Measurements from ENCODE around the gene VWA5B1.

The VWA5B1 gene

GRCh38 chr1:20371883-20372282 lies 81.2 kb downstream of the VWA5B1 start:
- no peaks in the 10 kb centered on the region for H4K20me1 ChIP-seq (ENCODE audit: insufficient read depth, low read length)
- H3K4me3 ChIP-seq (ENCODE audit: low read length): no peak overlapping the region
- no peak overlapping the region for H2AFZ ChIP-seq (ENCODE audit: low read depth, low read length)
- H3K9me3 ChIP-seq (ENCODE audit: insufficient read depth, low read length): no peaks in the 10 kb centered on the region
- 0 out of 2 replicates have a peak, but pooled peaks cover 4% of the 10 kb centered on the region for H3K27me3 ChIP-seq (ENCODE audit: low read depth, low read length)
- no peak for TF ChIP-seq CTCF (IDR thresholded peaks at IDR 0.05; ENCODE audit: low read depth, low read length)
- no peak for TF ChIP-seq EZH2phosphoT487 (IDR thresholded peaks at IDR 0.05; ENCODE audit: low read depth)
- H3K79me2 ChIP-seq (ENCODE audit: low read length): no peaks in the 10 kb centered on the region
- H3K4me2 ChIP-seq (ENCODE audit: low read length): peak overlapping the region; percentile 63
- peaks cover 30% of the 10 kb centered on the region for H3K4me1 ChIP-seq (ENCODE audit: low read length)
- no peak overlapping the region for H3K9ac ChIP-seq (ENCODE audit: low read length)
- no peaks in the 10 kb centered on the region for H3K36me3 ChIP-seq (replicated peaks; ENCODE audit: low read depth, low read length)
- H3K27ac ChIP-seq (ENCODE audit: low read length): no peak overlapping the region

GRCh38 chr1:20372676-20373075 lies 82.0 kb downstream of the VWA5B1 start:
- H3K4me3 ChIP-seq (ENCODE audit: low read length): peak overlapping the region; percentile 33; the same call in 1 of the 2 replicates
- peak overlapping the region; percentile 63 for H3K4me2 ChIP-seq (ENCODE audit: low read length)
- H3K27ac ChIP-seq (ENCODE audit: low read length): peak overlapping the region; percentile 19; the same call in 1 of the 2 replicates
- no peaks in the 10 kb centered on the region for H3K36me3 ChIP-seq (replicated peaks; ENCODE audit: low read depth, low read length)
- peaks cover 35% of the 10 kb centered on the region for H3K4me1 ChIP-seq (ENCODE audit: low read length)
- no peaks in the 10 kb centered on the region for H3K79me2 ChIP-seq (ENCODE audit: low read length)
- H4K20me1 ChIP-seq (ENCODE audit: insufficient read depth, low read length): no peaks in the 10 kb centered on the region
- no peak overlapping the region for H3K9ac ChIP-seq (ENCODE audit: low read length)
- no peaks in the 10 kb centered on the region for H3K9me3 ChIP-seq (ENCODE audit: insufficient read depth, low read length)
- no peak overlapping the region for H2AFZ ChIP-seq (ENCODE audit: low read depth, low read length)
- 0 out of 2 replicates have a peak, but pooled peaks cover 4% of the 10 kb centered on the region for H3K27me3 ChIP-seq (ENCODE audit: low read depth, low read length)
- no peak for TF ChIP-seq EZH2phosphoT487 (IDR thresholded peaks at IDR 0.05; ENCODE audit: low read depth)
- TF ChIP-seq CTCF (IDR thresholded peaks at IDR 0.05; ENCODE audit: low read depth, low read length): no peak

- Histone ChIP-seq H4K20me1 (ENCODE audit: insufficient read depth, low read length) (no peaks in the 10 kb centered on the region), H3K36me3 (replicated peaks; ENCODE audit: low read depth, low read length) (no peaks in the 10 kb centered on the region), H3K79me2 (ENCODE audit: low read length) (no peaks in the 10 kb centered on the region), H3K27ac (ENCODE audit: low read length) (0 out of 2 replicates have a peak overlapping the region, but pooled peaks have one; percentile 19), H3K4me1 (ENCODE audit: low read length) (peaks cover 35% of the 10 kb centered on the region), H3K9ac (ENCODE audit: low read length) (no peak overlapping the region), H3K4me2 (ENCODE audit: low read length) (peak overlapping the region; percentile 63), H2AFZ (ENCODE audit: low read depth, low read length) (no peak overlapping the region), H3K27me3 (ENCODE audit: low read depth, low read length) (0 out of 2 replicates have a peak, but pooled peaks cover 4% of the 10 kb centered on the region), H3K9me3 (ENCODE audit: insufficient read depth, low read length) (no peaks in the 10 kb centered on the region), H3K4me3 (ENCODE audit: low read length) (peak overlapping the region; percentile 33; the same call in 1 of the 2 replicates)
- TF ChIP-seq EZH2phosphoT487 (IDR thresholded peaks at IDR 0.05; ENCODE audit: low read depth): no peak
- no peak for TF ChIP-seq CTCF (IDR thresholded peaks at IDR 0.05; ENCODE audit: low read depth, low read length)
These were observed 82.6 kb downstream of the VWA5B1 start for GRCh38 chr1:20373286-20373685.

- Histone ChIP-seq H2AFZ (ENCODE audit: low read depth, low read length) (no peak overlapping the region), H3K27ac (ENCODE audit: low read length) (no peak overlapping the region), H3K27me3 (ENCODE audit: low read depth, low read length) (no peaks in the 10 kb centered on the region), H3K79me2 (ENCODE audit: low read length) (no peaks in the 10 kb centered on the region), H3K4me3 (ENCODE audit: low read length) (no peak overlapping the region), H3K4me2 (ENCODE audit: low read length) (no peak overlapping the region), H3K4me1 (ENCODE audit: low read length) (peaks cover 39% of the 10 kb centered on the region), H3K36me3 (replicated peaks; ENCODE audit: low read depth, low read length) (no peaks in the 10 kb centered on the region), H4K20me1 (ENCODE audit: insufficient read depth, low read length) (no peaks in the 10 kb centered on the region), H3K9me3 (ENCODE audit: insufficient read depth, low read length) (no peaks in the 10 kb centered on the region), H3K9ac (ENCODE audit: low read length) (no peak overlapping the region)
- TF ChIP-seq EZH2phosphoT487 (IDR thresholded peaks at IDR 0.05; ENCODE audit: low read depth): no peak
- TF ChIP-seq CTCF (IDR thresholded peaks at IDR 0.05; ENCODE audit: low read depth, low read length): no peak
These were observed 83.1 kb downstream of the VWA5B1 start for GRCh38 chr1:20373764-20374163.
